Kidney tubule cell (primary cell): ENCODE results near the gene GAK.
"Not testable (repeated sequence)": the region's sequence is repeated elsewhere in the genome, so short reads cannot be mapped to it uniquely, and the experiment has no call there.

Experiments
- DNase-seq: peaks from one replicate; pipeline ENCODE4 v3.0.0-alpha.2; 2018; ENCODE audit warnings: low spot score

GAK gene

DNA sequence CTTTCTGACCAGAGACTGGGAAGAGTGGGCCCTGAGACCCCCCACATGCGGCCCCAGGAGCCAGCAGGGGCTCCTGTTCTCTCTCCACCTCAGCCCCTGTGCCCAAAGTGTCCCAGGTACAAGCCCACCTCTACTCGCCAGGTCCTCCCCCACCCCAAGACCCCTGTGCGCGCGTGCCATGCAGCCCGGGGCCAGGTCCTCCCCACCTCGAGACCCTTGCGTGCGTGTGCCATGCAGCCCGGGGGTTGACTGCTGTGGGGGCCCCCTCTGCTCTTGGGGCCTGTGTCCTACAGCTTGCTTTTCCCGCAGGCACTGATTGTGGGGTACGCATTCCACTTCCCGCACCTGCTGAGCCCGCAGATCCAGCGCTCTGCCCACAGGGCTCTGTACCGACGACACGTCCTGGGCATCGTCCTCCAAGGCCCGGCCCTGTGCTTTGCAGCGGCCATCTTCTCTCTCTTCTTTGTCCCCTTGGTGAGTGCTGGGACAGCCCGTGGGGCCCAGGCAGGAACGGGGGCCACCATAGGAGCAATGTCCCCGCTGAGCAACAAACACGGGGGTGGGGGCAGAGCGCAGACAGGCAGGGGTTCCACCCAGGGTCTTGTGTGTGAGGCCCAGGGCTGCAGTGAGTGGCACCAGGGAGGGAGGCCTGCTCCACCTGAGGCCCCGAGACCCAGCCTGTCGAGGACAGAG, 20.9 kb upstream of the GAK start:
- no peak for DNase-seq

DNA sequence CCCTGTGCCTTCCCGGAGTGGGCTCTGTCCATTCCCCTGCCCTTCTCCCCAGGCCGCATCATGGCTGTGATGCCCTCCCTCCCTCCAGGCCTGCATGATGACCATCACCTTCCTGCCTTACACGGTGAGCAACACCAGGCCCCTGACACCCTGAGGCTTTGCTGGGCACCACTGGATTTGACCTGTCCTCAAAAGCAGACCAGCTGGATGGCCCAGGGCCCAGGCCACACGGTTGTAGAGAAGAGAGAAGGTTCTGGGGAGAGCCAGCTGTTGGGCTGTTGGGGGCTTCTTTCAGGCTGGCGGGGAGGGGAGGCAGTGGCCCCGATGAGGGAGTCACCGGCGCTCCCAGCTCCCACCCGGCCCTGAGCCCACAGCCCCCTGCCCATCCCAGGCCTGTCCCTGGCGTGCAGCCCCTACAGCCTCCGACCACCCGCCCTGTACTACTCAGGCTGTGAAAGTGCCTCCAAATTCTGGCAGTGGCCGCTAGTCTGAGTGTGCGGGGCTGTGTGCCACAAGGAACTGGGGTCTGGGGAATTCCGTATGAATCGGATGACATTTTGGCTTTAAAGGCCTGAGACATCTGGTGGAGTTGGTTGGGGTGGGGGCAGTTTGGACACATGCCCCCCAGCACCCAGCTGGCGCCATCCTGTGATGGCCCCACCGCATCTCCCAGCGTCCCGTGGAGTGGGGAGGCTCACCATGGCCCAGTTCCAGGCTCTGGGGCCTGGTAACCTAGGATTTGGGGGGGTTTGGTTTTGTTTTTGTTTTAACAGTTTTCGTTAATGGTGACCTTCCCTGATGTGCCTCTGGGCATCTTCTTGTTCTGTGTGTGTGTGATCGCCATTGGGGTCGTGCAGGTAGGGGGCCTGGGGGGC, 19.7 kb upstream of the GAK start:
- DNase-seq = no peak

DNA sequence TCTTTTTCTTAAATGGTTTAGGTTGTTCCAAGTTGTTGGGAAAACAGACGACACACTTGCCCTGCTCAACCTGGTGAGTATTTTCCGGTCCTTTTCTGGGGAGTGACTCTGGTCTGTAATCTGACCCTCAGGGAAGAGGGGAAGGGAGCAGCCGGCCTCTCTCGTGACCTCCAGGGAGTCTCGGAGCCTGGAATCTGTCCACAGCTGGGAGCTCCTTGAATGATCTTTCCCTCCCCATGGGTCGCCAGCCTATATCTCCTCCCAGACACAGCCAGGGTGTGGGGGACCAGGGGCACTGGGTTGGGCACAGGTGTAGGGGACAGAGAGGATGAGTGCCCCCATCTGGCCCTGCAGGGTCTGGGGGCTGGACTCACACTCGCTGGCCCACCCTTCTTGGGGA, 19.1 kb upstream of the GAK start:
- DNase-seq = no peak

DNA sequence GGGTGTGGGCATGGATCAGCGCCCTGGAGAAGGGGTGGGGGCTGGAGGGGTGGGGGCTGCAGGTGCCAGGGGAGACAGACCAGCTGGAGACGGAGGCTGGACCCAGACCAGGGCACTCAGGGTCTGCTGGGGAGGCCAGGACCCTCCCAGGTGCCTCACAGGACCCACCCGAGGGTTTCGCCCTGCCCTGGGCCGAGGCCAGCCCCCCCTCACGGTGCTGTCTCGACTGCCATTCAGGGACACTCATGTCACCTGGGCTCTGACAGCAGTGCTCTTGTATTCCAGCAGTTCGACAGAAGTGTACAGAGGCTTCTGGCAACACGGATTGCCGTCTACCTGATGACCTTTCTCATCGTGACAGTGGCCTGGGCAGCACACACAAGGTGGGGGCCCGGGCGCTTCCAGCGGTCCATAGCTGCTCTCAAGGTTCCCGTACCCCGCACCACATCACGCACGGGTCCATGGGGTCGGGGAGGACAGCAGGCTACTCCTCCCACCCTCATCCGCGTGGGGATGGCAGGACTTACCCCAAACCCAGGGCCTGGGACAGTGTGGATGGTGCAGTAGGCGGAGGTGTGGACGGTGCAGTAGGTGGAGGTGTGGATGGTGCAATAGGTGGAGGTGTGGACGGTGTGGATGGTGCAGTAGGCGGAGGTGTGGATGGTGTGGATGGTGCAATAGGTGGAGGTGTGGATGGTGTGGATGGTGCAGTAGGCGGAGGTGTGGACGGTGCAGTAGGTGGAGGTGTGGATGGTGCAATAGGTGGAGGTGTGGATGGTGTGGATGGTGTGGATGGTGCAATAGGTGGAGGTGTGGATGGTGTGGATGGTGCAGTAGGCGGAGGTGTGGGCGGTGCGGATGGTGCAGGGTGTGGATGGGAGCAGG, 18.3 kb upstream of the GAK start:
- no peak for DNase-seq

DNA sequence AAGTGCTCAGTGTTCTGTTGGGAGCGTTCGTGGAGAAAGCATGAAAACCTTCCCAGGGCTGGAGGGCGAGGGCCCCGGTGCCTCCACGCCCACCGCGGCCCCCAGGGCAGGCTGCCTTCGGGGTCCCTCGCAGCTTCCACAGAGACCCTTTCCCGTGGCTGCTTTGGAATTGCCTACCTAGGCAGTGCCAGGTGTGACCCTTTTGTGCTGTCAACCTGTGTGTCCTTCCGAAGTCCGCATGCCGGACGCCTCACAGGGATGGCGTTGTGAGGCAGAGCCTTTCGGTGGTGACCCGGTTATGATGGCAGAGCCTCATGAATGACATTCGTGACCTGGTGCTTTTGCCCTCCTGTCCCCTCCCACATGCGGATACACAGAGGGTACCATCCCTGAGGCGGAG, 17.5 kb upstream of the GAK start:
- no peak for DNase-seq

DNA sequence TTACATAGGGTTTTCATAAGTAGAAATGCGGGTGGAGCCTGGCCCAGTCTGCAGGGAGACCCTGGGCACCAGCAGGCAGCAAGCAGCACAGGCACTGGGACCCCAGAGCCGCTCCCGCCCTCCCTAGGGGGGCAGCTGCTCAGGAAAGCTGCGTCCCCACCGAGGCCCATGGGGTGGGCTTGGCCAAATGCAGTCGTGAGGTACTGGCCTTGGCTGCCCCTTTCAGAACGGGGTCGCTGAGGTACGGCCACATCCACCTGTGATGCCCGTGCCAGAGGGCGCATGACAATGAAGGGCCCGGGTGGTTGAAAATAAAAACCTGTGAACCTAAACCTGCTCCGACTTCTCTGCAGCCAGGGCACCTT, 16.8 kb upstream of the GAK start:
- DNase-seq = no peak

DNA sequence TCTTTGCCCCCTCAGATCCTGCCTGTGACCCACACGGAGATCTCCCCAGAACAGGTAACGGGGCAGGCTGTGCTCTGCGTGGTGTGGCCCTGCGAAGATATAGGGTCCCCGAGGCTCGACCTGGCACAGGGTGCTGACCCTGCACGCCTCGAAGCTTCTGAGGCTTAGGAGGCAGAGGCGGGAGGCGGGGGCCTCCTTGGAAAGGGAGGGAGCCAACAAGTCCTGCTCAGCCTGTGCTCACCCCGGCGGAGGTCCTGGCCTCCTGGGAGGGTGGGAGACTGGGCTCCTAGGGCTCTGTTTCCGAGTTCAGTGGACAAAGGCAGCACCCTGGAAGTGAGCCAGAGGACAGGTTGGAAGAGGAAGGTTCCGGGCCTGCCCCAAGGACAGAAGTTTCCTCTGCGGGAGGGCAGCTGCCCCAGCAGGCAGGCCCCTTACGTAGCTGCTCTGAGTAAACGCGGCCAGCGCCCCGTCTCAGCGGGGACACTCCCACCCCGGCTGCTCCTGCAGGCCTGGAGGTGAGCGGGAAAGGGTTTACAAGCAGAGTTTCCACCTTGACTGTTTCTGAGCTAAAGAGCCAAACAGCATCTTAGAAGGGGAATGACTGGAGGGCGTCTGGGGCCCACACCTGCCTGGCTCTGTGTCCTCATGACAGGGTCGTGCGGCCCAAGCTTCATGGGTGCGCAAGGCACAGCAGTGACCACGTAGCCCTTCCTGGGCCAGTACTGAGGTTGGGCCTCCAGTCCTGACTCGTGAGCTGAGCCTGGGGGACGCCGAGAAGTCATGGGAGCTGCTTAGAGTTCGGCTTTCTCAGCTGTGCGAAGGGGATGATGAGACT, 16.2 kb upstream of the GAK start:
- no peak for DNase-seq

DNA sequence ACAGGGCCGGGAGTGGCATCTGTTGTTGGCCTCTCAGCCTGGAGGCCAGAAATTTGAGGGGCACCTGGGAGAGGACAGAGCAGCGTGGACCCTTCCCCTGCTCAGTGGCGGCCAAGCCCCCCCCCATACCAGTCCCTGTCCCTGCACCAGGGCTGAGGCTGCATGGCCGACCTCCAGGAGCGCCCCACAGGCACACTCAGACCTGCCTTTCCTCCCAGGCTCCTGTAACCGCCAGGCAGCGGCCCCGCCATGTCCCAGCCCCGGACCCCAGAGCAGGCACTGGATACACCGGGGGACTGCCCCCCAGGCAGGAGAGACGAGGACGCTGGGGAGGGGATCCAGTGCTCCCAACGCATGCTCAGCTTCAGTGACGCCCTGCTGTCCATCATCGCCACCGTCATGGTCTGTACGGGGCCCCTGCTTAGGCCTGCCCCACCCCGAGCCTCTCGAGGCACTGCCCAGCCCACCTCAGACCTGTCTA, 15.4 kb upstream of the GAK start:
- no peak for DNase-seq

DNA sequence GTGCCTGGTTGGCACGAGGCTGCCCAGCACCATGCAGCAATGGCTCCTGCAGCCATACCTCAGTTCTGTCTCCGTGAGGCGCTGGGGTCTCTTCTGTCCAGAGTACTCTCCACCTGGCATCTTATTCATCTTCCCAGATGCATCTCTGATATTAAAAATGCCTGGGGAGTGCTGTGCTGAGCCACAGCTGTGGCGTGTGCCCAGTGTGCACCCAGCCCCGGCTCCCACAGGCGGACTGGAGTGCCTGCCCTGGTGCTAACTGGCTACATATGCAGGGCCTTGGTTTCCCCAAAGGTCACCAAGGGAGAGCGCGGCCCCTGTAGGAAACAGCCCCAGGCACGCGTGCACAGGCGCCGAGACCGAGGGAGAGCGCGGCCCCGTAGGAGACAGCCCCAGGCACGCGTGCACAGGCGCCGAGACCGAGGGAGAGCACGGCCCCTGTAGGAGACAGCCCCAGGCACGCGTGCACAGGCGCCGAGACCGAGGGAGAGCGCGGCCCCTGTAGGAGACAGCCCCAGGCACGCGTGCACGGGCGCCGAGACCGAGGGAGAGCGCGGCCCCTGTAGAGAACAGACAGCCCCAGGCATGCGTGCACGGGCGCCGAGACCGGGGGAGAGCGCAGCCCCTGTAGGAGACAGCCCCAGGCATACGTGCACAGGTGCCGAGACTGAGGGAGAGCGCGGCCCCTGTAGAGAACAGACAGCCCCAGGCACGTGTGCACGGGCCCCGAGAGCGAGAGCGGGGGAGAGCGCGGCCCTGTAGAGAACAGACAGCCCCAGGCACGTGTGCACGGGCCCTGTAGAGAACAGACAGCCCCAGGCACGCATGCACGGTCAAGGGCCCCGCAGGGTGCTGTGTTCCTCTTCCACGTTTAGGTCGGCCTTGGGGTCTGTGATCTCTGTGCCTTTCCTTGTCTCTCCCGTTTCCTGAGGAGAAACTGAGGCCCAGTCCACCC, 14.7 kb upstream of the GAK start:
- no peak for DNase-seq

DNA sequence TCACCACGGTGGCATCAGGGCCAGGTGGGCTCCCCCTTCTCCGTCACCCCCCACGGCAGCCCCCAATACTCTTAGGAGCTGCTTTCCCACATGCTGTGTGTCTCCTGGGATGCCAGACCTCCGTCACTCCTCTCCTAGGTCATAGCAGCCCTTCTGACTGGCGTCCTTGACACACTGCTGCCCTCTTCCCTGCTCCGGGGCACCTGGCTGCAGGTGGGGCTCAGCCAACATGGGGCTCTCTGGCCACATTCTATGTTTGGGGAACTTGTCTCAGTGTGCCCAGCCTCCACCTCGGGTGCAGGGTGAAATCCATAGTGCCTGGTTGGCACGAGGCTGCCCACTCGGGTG, 14.0 kb upstream of the GAK start:
- no peak for DNase-seq

DNA sequence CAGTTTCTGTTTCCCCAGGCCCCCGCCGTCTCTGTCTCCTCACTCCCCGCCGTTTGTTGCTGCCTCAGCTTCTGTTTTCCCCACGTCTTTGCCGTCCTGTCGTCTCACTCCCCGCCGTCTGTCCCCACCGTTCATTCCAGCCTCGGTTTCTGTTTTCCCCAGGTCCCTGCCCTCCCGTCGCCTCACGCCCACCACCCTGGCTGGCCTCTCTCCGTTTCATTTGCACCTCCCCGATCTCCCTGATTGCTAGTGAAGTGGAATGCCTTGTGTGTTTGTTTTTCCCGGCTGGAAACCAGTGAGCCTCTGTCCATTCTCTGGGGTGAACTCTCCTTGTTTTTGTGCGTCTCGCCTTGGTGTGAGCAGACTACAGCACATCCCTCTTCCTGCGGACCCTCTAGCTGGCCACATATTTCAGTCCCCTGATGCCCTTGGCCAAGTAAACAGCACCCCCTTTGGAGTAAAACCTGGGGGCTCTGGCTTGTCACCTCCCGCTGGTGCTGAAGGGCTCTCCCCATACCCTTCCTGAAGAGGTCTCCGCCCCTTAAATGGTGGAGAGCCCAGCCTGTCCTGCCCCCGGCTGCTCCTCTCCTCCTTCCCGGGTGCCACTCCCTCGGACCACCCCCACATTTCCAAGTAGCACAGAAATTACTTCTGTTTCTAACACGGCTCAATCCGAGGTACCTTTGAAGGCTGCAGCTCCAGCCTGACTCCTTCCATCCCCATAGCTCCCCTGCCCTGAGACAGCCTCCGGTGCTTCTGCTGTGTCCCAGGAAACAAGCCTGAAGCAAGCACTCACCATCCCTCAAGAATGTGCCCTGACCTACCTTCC, 13.4 kb upstream of the GAK start:
- no peak for DNase-seq

DNA sequence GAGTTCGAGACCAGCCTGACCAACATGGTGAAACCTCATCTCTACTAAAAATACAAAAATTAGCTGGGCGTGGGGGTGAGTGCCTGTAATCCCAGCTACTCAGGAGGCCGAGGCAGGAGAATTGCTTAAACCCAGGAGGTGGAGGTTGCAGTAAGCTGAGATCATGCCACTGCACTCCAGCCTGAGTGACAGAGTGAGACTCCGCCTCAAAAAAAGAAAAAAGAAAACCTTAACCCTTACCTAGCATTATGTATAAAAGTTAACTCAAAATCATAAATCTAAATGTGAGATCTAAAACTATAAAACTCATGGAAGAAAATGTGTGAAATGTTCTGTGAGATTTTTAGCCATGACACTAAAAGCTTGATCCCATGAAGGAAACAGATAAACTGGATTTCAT, 7.4 kb upstream of the GAK start:
- DNase-seq = not testable (repeated sequence)

DNA sequence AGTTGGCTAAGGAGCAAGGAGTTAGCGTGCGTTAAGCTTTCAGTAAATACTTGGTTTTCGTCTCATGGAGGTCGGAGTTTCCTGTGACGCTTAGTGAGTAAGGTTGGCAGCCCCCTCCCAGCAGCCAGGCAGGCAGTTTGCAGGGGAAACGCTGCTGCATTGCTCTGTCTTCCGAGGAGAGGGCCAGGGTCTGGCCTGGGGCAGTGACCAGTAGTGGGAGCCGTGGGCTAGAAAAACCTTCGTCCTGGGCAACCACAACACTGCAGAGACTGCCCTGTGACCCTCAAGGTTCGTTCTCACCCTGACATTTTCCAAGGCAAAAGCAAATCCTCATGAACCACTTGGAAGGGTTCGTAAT, 576 bp upstream of the GAK start:
- DNase-seq = no peak

DNA sequence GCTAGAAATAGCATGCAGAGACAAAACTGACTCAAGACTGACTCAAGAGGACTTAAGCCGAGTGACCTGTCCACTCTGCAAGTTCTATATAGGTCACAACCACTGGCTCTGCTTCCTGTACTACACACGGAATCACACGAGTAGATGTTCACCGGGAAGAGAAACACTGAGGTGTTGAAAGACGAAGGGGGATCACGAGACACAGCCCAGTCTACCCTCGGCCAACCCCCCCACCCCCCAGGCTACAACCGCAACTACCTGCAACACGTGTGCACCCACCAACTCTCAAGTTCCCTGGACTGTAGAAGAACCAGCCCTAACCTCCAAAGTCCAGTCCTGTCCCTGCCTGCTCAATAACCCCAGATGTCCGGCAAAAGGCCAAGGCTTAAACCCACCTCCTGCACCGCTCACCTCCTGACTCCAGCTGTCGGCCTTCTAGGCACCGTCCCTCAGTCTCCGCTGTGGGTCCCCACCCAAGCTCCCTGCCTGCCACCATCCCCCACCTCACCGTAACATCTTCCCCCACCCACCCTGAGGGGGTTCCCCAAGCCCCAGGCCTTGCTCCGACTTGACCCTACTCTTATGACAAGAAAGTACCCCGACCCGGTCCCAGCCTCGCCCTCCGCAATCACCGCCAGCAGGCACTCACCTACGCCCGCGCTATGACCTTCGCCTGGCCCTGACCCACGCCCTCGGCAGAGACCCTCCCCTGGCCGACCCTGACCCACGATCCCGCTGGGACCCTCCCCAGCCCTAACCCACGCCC, 739 bp downstream of the GAK start:
- peak; percentile 70 for DNase-seq

DNA sequence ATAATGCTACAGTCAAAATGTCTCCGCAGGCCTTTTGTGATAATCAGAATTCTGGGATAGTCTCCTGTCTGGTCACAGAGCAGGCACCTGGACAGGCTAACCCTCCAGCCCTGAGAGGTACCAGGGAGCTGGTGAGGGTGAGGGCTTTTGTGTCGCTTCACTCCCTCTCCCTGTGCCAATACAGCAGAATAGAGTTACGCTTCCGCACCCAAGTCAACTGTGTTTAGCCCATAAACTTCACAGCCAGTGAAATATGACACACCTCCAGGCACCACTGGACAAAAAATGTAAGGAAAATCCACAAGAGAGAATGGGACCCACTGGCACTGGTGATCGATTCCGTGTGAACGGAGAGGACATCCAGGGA, 1.3 kb downstream of the GAK start:
- no peak for DNase-seq

DNA sequence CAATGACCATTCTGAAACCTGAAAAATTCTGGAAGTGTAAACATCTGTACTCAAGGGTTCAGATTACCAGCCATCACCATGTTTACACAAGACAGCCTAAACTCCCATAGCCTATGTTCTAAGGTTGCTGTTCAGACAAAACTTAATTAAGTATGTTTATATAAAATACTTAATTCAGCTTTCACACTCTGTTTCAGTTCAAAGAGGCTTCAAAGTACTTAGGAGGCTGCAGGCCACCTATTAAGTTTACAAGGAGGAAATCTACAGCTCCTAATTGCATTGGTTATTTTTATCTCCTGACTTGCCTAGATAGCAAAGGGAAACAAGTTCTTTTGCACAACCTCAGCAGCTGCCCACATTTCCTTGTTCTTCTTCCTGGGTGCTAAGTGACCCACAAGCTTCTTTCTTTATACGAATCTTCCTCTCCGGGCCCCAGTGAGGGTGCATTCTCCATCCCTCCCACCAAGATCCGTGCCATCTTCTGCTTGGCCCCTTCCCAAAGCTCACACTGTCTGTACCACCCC, 2.0 kb downstream of the GAK start:
- peak; percentile 6 for DNase-seq

DNA sequence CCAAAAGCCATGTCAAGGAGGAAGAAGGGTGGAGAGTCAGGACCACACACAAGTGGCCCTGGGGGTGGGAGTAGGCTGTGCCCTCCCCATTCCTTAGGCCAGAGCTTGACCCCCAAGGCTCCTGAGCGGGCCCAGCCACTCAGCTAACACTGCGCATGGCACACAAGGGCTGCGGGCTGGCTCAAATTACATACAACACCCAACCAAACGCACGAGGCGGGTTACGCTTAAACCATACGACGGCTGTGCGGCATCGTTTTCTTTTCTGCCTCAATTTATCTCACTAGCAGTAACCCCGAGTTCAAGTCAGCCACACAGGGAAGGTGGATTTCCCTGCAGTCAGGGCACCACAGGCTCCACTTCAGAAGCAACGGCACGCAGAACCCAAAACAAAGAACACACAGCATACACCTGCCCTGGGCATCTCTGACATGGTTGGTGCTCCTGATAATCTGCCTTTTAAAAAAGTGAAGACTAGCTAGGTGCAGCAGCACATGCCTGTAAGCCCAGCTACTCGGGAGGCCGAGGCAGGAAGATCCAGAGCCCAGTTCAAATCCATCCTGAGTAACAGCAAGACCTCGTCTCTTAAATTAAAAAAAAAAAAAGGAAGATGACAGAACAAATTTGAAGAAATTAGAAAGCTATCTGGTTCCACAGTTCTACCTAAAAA, 2.9 kb downstream of the GAK start:
- no peak for DNase-seq

DNA sequence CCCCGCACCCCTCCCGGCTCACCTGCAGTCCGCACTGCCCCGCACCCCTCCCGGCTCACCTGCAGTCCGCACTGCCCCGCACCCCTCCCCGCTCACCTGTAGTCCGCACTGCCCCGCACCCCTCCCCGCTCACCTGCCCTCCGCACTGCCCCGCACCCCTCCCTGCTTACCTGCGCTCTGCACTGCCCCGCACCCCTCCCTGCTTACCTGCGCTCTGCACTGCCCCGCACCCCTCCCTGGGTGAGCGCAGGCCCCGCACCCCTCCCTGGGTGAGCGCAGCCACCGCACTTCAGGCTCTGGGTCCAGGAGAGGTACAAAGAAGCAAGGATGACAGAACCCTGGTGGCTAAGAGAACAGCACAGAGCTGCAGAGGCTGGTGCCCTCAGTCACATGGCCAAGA, 4.5 kb downstream of the GAK start:
- not testable (repeated sequence) for DNase-seq
